Skin epidermis (tissue), 12 donors: ENCODE data around the gene CDC42EP4.
A peak's percentile ranks its signal among the peaks of the same experiment; 100 is the strongest.
"Not testable (repeated sequence)": the region's sequence is repeated elsewhere in the genome, so short reads cannot be mapped to it uniquely, and the experiment has no call there.

Source experiments
- H3K27ac ChIP-seq, 21 experiments: fragments of 200-600 bp; sonication (generic) in 11 of 21; one replicate each; pipeline ENCODE4 v1.5.0; 2020; ENCODE audit warnings: mild to moderate bottlenecking in 3 of 21, inconsistent platforms in 2 of 21, moderate library complexity in 2 of 21
- H3K4me3 ChIP-seq, 7 experiments: fragments of 200-600 bp; sonication (generic) in 2 of 7; one replicate each; pipeline ENCODE4 v1.5.0; 2020; ENCODE audit warnings: inconsistent platforms in 2 of 7, mild to moderate bottlenecking in 2 of 7, moderate library complexity in 1 of 7

CDC42EP4 gene

GRCh38 chr17:73346501-73347162 lies 34.8 kb upstream of the CDC42EP4 start:
- Histone ChIP-seq H3K27ac (peak overlapping the region in 2 of 21 experiments; percentile 22 to 42), H3K4me3 (no peak overlapping the region)

GRCh38 chr17:73343739-73344454 lies 32.1 kb upstream of the CDC42EP4 start:
- no peak overlapping the region for H3K4me3 ChIP-seq

GRCh38 chr17:73343168-73343634 lies 31.4 kb upstream of the CDC42EP4 start:
- Histone ChIP-seq H3K27ac (peak overlapping the region in 16 of 21 experiments; percentile 4 to 77 (median 62)), H3K4me3 (no peak overlapping the region)

More at GRCh38 chr17:73343739-73344454, 32.1 kb upstream of the CDC42EP4 start:
- peak overlapping the region in 12 of 21 experiments; percentile 4 to 77 (median 52) for H3K27ac ChIP-seq

GRCh38 chr17:73342541-73343167 lies 30.9 kb upstream of the CDC42EP4 start:
- Histone ChIP-seq H3K27ac (peak overlapping the region in 15 of 21 experiments; percentile 4 to 77 (median 63)), H3K4me3 (no peak overlapping the region)

GRCh38 chr17:73342050-73342522 lies 30.3 kb upstream of the CDC42EP4 start:
- Histone ChIP-seq H3K4me3 (no peak overlapping the region), H3K27ac (peak overlapping the region in 14 of 21 experiments; percentile 7 to 77 (median 64))

- Histone ChIP-seq H3K4me3 (no peak overlapping the region), H3K27ac (peak overlapping the region in 11 of 21 experiments; percentile 21 to 77 (median 65))
Measured at GRCh38 chr17:73341350-73342049, 29.7 kb upstream of the CDC42EP4 start.

GRCh38 chr17:73340093-73340596 lies 28.3 kb upstream of the CDC42EP4 start:
- Histone ChIP-seq H3K27ac (peak overlapping the region in 17 of 21 experiments; percentile 7 to 81 (median 50)), H3K4me3 (no peak overlapping the region)

GRCh38 chr17:73338566-73339197 lies 26.9 kb upstream of the CDC42EP4 start:
- H3K27ac ChIP-seq: peak overlapping the region in 9 of 21 experiments; percentile 24 to 81 (median 69)
- H3K4me3 ChIP-seq: no peak overlapping the region

- Histone ChIP-seq H3K27ac (peak overlapping the region in 11 of 21 experiments; percentile 24 to 81 (median 69)), H3K4me3 (no peak overlapping the region)
Measured at GRCh38 chr17:73338050-73338521, 26.3 kb upstream of the CDC42EP4 start.

GRCh38 chr17:73337330-73337710 lies 25.5 kb upstream of the CDC42EP4 start:
- peak overlapping the region in 11 of 21 experiments; percentile 28 to 85 (median 57) for H3K27ac ChIP-seq
- H3K4me3 ChIP-seq: no peak overlapping the region

- Histone ChIP-seq H3K4me3 (no peak overlapping the region), H3K27ac (peak overlapping the region in 19 of 21 experiments; percentile 32 to 85 (median 57))
Measured at GRCh38 chr17:73336408-73337329, 24.9 kb upstream of the CDC42EP4 start.

- Histone ChIP-seq H3K4me3 (no peak overlapping the region), H3K27ac (peak overlapping the region in 19 of 21 experiments; percentile 31 to 85 (median 73))
Measured at GRCh38 chr17:73335591-73336407, 24.0 kb upstream of the CDC42EP4 start.

- Histone ChIP-seq H3K4me3 (no peak overlapping the region), H3K27ac (peak overlapping the region in 19 of 21 experiments; percentile 14 to 85 (median 73))
Measured at GRCh38 chr17:73334771-73335513, 23.1 kb upstream of the CDC42EP4 start.

GRCh38 chr17:73333445-73333844 lies 21.6 kb upstream of the CDC42EP4 start:
- H3K27ac ChIP-seq: peak overlapping the region in 15 of 21 experiments; percentile 11 to 85 (median 61)
- not testable (repeated sequence) for H3K4me3 ChIP-seq

- no peak overlapping the region for H3K4me3 ChIP-seq
- no peak overlapping the region for H3K27ac ChIP-seq
Measured at GRCh38 chr17:73331060-73331459, 19.3 kb upstream of the CDC42EP4 start.

GRCh38 chr17:73327676-73328075 lies 15.9 kb upstream of the CDC42EP4 start:
- Histone ChIP-seq H3K27ac (no peak overlapping the region), H3K4me3 (no peak overlapping the region)
